Measurements from ENCODE around the gene DPM2.

DPM2 gene

GRCh38 chr9:127945942-127946341, 8.3 kb upstream of the DPM2 start:
- no peak overlapping the region for H3K27ac ChIP-seq (replicated peaks)
- DNase-seq (ENCODE audit: low read depth in 1 of 2, low spot score in 1 of 2), result no peak
- H3K27me3 ChIP-seq (ENCODE audit: insufficient read depth, poor library complexity, severe bottlenecking), result no peaks in the 10 kb centered on the region
- TF ChIP-seq GABPA (IDR thresholded peaks at IDR 0.05; ENCODE audit: low read depth) (no peak), SPI1 (IDR thresholded peaks at IDR 0.05; ENCODE audit: borderline replicate concordance, low read depth) (no peak), POLR2AphosphoS5 (IDR thresholded peaks at IDR 0.05; ENCODE audit: low read depth) (no peak), REST (IDR thresholded peaks at IDR 0.05; ENCODE audit: insufficient replicate concordance, low read depth) (no peak), CTCF (IDR thresholded peaks at IDR 0.05; ENCODE audit: insufficient read depth, low read length) (no peak)
- H3K4me3 ChIP-seq (replicated peaks; ENCODE audit: insufficient read depth, low read length), result no peak overlapping the region

- DNase-seq (ENCODE audit: low read depth in 1 of 2, low spot score in 1 of 2), result no peak
- no peak overlapping the region for H3K4me3 ChIP-seq (replicated peaks; ENCODE audit: insufficient read depth, low read length)
- no peaks in the 10 kb centered on the region for H3K27me3 ChIP-seq (ENCODE audit: insufficient read depth, poor library complexity, severe bottlenecking)
- no peak overlapping the region for H3K27ac ChIP-seq (replicated peaks)
- no peak for TF ChIP-seq POLR2AphosphoS5 (IDR thresholded peaks at IDR 0.05; ENCODE audit: low read depth)
- no peak for TF ChIP-seq GABPA (IDR thresholded peaks at IDR 0.05; ENCODE audit: low read depth)
- TF ChIP-seq REST (IDR thresholded peaks at IDR 0.05; ENCODE audit: insufficient replicate concordance, low read depth), result no peak
- TF ChIP-seq CTCF (IDR thresholded peaks at IDR 0.05; ENCODE audit: insufficient read depth, low read length), result no peak
- no peak for TF ChIP-seq SPI1 (IDR thresholded peaks at IDR 0.05; ENCODE audit: borderline replicate concordance, low read depth)
These were observed 7.7 kb upstream of the DPM2 start for GRCh38 chr9:127945338-127945737.

GRCh38 chr9:127944586-127945218, 7.0 kb upstream of the DPM2 start:
- H3K27ac ChIP-seq (replicated peaks), result no peak overlapping the region
- DNase-seq (ENCODE audit: low read depth in 1 of 2, low spot score in 1 of 2), result no peak
- no peaks in the 10 kb centered on the region for H3K27me3 ChIP-seq (ENCODE audit: insufficient read depth, poor library complexity, severe bottlenecking)
- H3K4me3 ChIP-seq (replicated peaks; ENCODE audit: insufficient read depth, low read length), result no peak overlapping the region
- no peak for TF ChIP-seq REST (IDR thresholded peaks at IDR 0.05; ENCODE audit: insufficient replicate concordance, low read depth)
- no peak for TF ChIP-seq SPI1 (IDR thresholded peaks at IDR 0.05; ENCODE audit: borderline replicate concordance, low read depth)
- no peak for TF ChIP-seq CTCF (IDR thresholded peaks at IDR 0.05; ENCODE audit: insufficient read depth, low read length)
- no peak for TF ChIP-seq GABPA (IDR thresholded peaks at IDR 0.05; ENCODE audit: low read depth)
- TF ChIP-seq POLR2AphosphoS5 (IDR thresholded peaks at IDR 0.05; ENCODE audit: low read depth), result no peak
